ENCODE data around the gene PCGF2. TPM values are rescaled to one million over a fixed set of nuclear protein-coding genes. Genes with fewer than 3 reads are reported as not detected.

The PCGF2 gene
- total RNA-seq, 1 donor, result 3.3 TPM

DNA sequence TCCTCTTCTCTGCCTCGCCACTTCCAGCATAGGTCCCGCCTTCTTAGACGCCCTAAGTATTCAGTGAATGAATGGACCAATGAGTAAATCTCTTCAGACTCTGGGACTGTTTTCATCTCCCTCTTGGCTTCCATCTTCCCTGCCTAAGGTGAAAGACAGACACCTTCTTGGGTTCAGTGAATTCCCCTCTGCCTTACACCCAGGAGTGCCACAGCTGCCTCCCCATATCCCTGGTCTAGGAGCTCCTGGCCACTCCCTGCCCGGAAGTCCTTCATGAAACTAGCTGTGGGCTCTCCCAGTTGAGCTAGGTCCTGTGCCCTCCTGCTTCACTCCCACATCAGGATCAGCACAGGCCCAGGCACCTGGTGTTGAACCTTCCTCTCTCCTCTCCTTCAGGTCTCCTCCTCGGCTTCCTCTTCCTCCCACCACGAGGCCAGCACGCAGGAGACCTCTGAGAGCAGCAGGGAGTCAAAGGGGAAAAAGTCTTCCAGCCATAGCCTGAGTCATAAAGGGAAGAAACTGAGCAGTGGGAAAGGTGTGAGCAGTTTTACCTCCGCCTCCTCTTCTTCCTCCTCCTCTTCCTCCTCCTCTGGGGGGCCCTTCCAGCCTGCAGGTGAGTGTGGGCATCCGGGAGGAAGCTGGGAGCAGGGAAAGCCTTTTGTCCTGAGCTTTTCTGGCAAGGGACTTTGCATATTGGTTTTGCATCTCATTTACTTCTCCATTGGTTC is 32.8 kb downstream of the PCGF2 start:
- H3K27ac ChIP-seq (ENCODE audit: low read depth, low read length), result no peak overlapping the region
- H4K20me1 ChIP-seq (ENCODE audit: insufficient read depth, low read length), result peaks cover under 1% of the 10 kb centered on the region
- no peaks in the 10 kb centered on the region for H3K79me2 ChIP-seq (ENCODE audit: insufficient read depth, low read length)
- H3K4me1 ChIP-seq (ENCODE audit: insufficient read depth, low read length), result no peaks in the 10 kb centered on the region
- TF ChIP-seq, protein P1, sequence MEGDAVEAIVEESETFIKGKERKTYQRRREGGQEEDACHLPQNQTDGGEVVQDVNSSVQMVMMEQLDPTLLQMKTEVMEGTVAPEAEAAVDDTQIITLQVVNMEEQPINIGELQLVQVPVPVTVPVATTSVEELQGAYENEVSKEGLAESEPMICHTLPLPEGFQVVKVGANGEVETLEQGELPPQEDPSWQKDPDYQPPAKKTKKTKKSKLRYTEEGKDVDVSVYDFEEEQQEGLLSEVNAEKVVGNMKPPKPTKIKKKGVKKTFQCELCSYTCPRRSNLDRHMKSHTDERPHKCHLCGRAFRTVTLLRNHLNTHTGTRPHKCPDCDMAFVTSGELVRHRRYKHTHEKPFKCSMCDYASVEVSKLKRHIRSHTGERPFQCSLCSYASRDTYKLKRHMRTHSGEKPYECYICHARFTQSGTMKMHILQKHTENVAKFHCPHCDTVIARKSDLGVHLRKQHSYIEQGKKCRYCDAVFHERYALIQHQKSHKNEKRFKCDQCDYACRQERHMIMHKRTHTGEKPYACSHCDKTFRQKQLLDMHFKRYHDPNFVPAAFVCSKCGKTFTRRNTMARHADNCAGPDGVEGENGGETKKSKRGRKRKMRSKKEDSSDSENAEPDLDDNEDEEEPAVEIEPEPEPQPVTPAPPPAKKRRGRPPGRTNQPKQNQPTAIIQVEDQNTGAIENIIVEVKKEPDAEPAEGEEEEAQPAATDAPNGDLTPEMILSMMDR (IDR thresholded peaks at IDR 0.05; ENCODE audit: extremely low read depth, low read depth, low read length), result no peak
- peak; percentile 29 for DNase-seq (ENCODE audit: insufficient read length, low spot score, missing footprints)
- peaks cover 48% of the 10 kb centered on the region for H3K36me3 ChIP-seq (ENCODE audit: insufficient read depth, low read length)
- no peaks in the 10 kb centered on the region for H3K27me3 ChIP-seq (ENCODE audit: insufficient read depth, low read length)
- no peak overlapping the region for H3K4me3 ChIP-seq (ENCODE audit: insufficient read depth, low read length)
- H3K9me3 ChIP-seq (ENCODE audit: low read depth, low read length), result no peaks in the 10 kb centered on the region
- H2AFZ ChIP-seq (ENCODE audit: low read length), result no peak overlapping the region
- no peak overlapping the region for H3K4me2 ChIP-seq (ENCODE audit: insufficient read depth, low read length)

DNA sequence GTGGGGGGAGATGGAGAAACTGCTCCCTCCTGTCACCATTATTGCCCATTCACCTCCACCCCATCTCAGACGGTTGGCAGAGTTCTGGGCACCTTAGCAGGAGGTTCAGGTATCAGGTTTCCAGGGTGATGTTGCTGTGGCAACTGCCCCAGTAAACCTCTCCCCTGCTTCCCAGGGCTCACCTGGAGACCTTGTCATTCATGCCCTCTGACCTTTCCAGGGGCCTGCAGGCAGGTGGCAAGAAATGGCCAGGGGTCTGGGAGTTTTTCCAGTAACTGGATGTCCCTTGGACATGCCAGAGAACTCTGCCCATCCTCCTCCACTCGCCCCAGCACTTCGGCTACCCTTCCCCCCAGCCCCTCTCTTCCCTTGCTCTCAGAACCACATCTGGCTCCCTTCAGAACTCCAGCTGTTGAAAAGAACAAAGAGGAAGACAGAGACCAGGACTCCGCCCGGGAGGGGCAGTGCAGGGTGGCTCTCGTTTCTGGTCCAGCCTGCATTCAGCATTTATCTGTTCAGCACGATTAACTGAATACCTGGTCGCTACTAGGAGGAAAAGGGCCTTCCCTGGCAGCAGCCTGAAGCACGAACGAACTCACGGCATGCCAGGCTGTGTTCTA is 34.6 kb downstream of the PCGF2 start:
- no peaks in the 10 kb centered on the region for H3K27me3 ChIP-seq (ENCODE audit: insufficient read depth, low read length)
- no peak overlapping the region for H3K4me3 ChIP-seq (ENCODE audit: insufficient read depth, low read length)
- peaks cover 12% of the 10 kb centered on the region for H4K20me1 ChIP-seq (ENCODE audit: insufficient read depth, low read length)
- no peak overlapping the region for H3K4me2 ChIP-seq (ENCODE audit: insufficient read depth, low read length)
- TF ChIP-seq, protein P1 (IDR thresholded peaks at IDR 0.05; ENCODE audit: extremely low read depth, low read depth, low read length), result no peak
- H3K27ac ChIP-seq (ENCODE audit: low read depth, low read length), result no peak overlapping the region
- no peaks in the 10 kb centered on the region for H3K79me2 ChIP-seq (ENCODE audit: insufficient read depth, low read length)
- DNase-seq (ENCODE audit: insufficient read length, low spot score, missing footprints), result peak; percentile 52
- H3K9me3 ChIP-seq (ENCODE audit: low read depth, low read length), result no peaks in the 10 kb centered on the region
- no peak overlapping the region for H2AFZ ChIP-seq (ENCODE audit: low read length)
- H3K4me1 ChIP-seq (ENCODE audit: insufficient read depth, low read length), result no peaks in the 10 kb centered on the region
- H3K36me3 ChIP-seq (ENCODE audit: insufficient read depth, low read length), result peaks cover 53% of the 10 kb centered on the region

DNA sequence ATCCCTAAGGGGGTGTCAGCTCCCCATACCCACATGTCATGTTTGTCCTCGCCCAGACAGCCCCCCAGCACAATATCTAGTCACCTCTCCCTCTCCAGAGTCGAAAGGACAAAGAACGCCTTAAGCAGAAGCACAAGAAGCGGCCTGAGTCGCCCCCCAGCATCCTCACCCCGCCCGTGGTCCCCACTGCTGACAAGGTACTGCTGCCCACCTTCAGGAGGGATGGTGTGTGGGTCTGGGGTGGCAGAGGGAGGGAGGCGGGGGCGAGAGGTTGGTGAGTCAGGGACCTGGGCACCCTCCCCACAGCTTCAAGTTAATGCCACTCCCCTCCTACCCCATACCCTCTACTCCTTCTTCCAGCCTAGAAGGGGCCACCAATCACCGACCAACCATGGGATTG is 35.5 kb downstream of the PCGF2 start:
- Histone ChIP-seq H4K20me1 (ENCODE audit: insufficient read depth, low read length) (peaks cover 21% of the 10 kb centered on the region), H3K9me3 (ENCODE audit: low read depth, low read length) (no peaks in the 10 kb centered on the region), H3K4me2 (ENCODE audit: insufficient read depth, low read length) (no peak overlapping the region), H3K27me3 (ENCODE audit: insufficient read depth, low read length) (no peaks in the 10 kb centered on the region), H3K4me3 (ENCODE audit: insufficient read depth, low read length) (no peak overlapping the region), H2AFZ (ENCODE audit: low read length) (no peak overlapping the region), H3K36me3 (ENCODE audit: insufficient read depth, low read length) (peaks cover 58% of the 10 kb centered on the region), H3K27ac (ENCODE audit: low read depth, low read length) (no peak overlapping the region), H3K79me2 (ENCODE audit: insufficient read depth, low read length) (peaks cover 4% of the 10 kb centered on the region), H3K4me1 (ENCODE audit: insufficient read depth, low read length) (no peaks in the 10 kb centered on the region)
- TF ChIP-seq, protein P1 (IDR thresholded peaks at IDR 0.05; ENCODE audit: extremely low read depth, low read depth, low read length), result no peak
- peak; percentile 58 for DNase-seq (ENCODE audit: insufficient read length, low spot score, missing footprints)

DNA sequence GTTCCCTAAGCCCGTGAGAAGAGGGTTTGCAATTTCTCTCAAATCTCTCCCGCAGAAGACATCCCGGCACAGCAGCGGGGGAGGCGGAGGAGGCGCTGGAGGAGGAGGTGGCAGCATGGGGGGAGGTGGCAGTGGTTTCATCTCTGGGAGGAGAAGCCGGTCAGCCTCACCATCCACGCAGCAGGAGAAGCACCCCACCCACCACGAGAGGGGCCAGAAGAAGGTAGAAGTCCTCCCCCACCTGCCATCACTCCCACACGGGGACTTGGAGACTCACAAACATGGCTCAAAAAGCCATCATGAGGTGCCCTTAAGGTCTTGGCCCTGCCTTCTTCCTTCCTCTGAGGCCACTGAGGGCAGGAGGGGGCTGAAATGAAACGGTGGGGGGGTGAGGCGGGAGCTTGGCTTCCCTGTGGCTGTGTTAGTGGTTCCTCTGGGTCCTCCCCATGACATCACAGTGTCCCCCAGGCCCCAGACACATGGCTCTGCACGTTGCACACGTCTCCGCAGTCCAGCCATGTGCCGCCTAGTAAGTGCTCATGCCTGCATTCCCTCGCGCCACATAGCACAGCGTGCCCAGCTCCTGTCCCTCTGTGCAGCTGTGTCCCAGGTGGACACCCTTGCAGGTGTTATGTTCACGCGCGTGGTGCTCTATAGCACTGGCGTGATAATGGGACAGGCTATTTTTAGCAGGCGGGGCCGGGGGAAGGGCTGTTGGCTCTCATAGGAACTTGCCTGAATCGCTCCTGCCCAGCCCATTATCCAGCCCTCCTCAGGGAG is 36.2 kb downstream of the PCGF2 start:
- TF ChIP-seq, protein P1 (IDR thresholded peaks at IDR 0.05; ENCODE audit: extremely low read depth, low read depth, low read length), result no peak
- DNase-seq (ENCODE audit: insufficient read length, low spot score, missing footprints), result peak; percentile 72
- no peak overlapping the region for H2AFZ ChIP-seq (ENCODE audit: low read length)
- peaks cover 54% of the 10 kb centered on the region for H3K36me3 ChIP-seq (ENCODE audit: insufficient read depth, low read length)
- H3K27me3 ChIP-seq (ENCODE audit: insufficient read depth, low read length), result no peaks in the 10 kb centered on the region
- H3K4me1 ChIP-seq (ENCODE audit: insufficient read depth, low read length), result peaks cover 1% of the 10 kb centered on the region
- H3K79me2 ChIP-seq (ENCODE audit: insufficient read depth, low read length), result peaks cover 7% of the 10 kb centered on the region
- H3K4me2 ChIP-seq (ENCODE audit: insufficient read depth, low read length), result no peak overlapping the region
- H3K4me3 ChIP-seq (ENCODE audit: insufficient read depth, low read length), result no peak overlapping the region
- peaks cover 27% of the 10 kb centered on the region for H4K20me1 ChIP-seq (ENCODE audit: insufficient read depth, low read length)
- no peaks in the 10 kb centered on the region for H3K9me3 ChIP-seq (ENCODE audit: low read depth, low read length)
- no peak overlapping the region for H3K27ac ChIP-seq (ENCODE audit: low read depth, low read length)

Measured in osteoblast (primary cell).